Brain microvascular endothelial cell (primary cell): ENCODE measurements around the gene BAIAP2L1.
A peak's percentile ranks its signal among the peaks of the same experiment; 100 is the strongest.

ENCODE experiments used
- DNase-seq: peaks from one replicate; pipeline ENCODE4 v3.0.0-alpha.2; 2020
- H3K27ac ChIP-seq: fragments of 250-450 bp; sonication (Bioruptor Pico); 2 replicates; pipeline ENCODE4 v1.5.1; 2020; ENCODE audit warnings: mild to moderate bottlenecking, moderate library complexity
- H3K27me3 ChIP-seq: fragments of 250-450 bp; sonication (Bioruptor Pico); replicated peaks from 2 replicates; pipeline ENCODE4 v1.5.1; 2020; ENCODE audit warnings: mild to moderate bottlenecking
- H3K36me3 ChIP-seq: fragments of 250-450 bp; sonication (Bioruptor Pico); replicated peaks from 2 replicates; pipeline ENCODE4 v1.5.1; 2020; ENCODE audit warnings: mild to moderate bottlenecking
- H3K4me3 ChIP-seq: 2 replicates; pipeline ENCODE4 v1.5.1; 2011; ENCODE audit warnings: low read depth, mild to moderate bottlenecking, control low read depth, low read length, moderate library complexity
- CTCF ChIP-seq: IDR thresholded peaks from 2 replicates; pipeline ENCODE4 v1.5.1; 2011; ENCODE audit warnings: low read depth, mild to moderate bottlenecking, moderate library complexity, low read length, control low read depth, inconsistent platforms; ENCODE audit errors: missing control alignments
- in situ Hi-C: cut with HindIII; loops from 2 replicates; pipeline ENCODE4 v1.10.0; 2017; ENCODE audit warnings: low sequenced_read_pairs, low pct_ligation_motif_present

Gene BAIAP2L1

DNA sequence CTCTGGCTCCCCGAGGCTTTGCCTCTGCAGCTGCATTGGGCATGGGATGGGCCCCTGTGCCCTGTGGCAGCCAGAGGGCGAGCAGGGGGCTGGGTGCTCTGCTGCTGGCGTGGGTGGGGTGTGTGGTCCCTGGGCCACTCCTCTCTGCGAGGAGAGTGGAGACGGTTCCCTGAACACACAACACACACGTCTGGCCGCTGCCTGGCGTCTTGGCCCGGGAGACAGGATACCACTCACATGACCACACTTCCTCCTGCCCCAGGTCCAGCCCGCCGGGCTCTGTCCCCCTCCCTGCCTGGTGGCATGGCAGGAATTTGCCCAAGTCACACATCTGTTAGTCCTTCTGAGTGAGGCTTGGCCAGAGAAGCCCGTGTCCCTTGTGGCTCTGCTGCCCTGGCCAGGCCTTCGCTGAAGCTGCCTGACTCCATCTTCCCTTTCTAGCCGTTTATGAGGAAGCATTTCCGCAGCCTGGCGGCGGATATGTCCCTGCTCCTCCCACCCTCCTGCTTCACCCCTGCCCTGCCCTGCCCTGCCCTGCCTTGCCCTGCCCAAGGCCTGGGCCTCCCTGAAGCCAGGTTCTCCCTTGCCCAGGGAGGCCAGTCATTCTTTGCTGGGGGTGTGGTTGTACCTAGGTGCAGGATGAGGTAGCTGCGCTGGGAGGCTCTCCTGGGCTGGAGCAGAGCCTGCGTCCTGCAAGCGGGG is 116.4 kb downstream of the BAIAP2L1 start:
- Histone ChIP-seq H3K27me3 (no peaks in the 10 kb centered on the region), H3K27ac (peak overlapping the region; percentile 40), H3K36me3 (peaks cover 29% of the 10 kb centered on the region), H3K4me3 (peak overlapping the region; percentile 91)
- no peak for TF ChIP-seq CTCF
- peak; percentile 48 for DNase-seq
- in situ Hi-C loops, result loop anchor here (25.0 kb wide), 1 partner anchor 578 kb away; the partner anchor contains the start of gene TMEM130

GRCh38 chr7:98283887-98284222 is 117.0 kb downstream of the BAIAP2L1 start:
- in situ Hi-C loops, result loop anchor here (25.0 kb wide), 1 partner anchor 578 kb away; the partner anchor contains the start of gene TMEM130
- DNase-seq, result no peak
- H3K27me3 ChIP-seq, result no peaks in the 10 kb centered on the region
- peak overlapping the region; percentile 91 for H3K4me3 ChIP-seq
- no peak for TF ChIP-seq CTCF
- H3K27ac ChIP-seq, result peak overlapping the region; percentile 40
- peaks cover 25% of the 10 kb centered on the region for H3K36me3 ChIP-seq

DNA sequence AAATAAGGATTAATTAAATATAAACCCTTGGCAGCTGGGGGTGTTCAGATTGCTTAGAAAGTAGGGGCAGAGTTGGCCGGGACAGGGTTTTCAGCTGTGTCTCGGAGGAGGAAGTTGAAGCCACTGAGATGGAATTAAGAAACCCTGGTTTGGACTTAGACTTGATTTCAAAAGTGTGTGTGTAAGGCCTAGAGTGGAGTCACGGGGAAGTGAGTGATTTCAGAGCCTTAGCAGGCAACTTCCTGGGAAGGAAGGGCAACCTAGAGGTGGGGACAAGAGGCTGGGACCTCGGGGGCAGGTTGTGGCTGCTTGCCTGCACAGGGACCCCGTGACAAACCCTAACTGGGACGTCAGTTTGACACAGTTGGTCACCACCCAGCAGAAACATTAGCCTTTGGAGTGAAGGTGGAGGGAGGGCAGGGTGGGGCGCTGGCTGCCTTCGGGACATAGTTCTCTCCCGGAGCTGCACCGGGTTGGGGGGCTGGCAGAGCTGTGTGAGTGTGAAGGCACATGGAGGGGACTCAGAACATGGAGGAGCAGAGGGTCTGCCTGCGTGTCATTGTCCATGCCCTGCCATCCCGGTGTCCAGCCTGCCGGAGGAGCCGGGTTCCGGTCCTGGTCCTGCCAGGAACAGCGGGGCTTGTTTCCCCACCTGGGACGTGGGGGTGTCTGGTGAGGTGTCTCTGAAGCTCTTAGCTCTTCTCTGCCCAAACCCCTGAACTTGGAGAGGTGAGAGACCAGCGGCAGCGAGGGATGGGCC is 117.6 kb downstream of the BAIAP2L1 start:
- H3K36me3 ChIP-seq, result peaks cover 20% of the 10 kb centered on the region
- DNase-seq, result peak; percentile 27
- peak overlapping the region; percentile 40 for H3K27ac ChIP-seq
- in situ Hi-C loops, result loop anchor here (25.0 kb wide), 1 partner anchor 579 kb away; the partner anchor contains the start of gene TMEM130
- H3K4me3 ChIP-seq, result peak overlapping the region; percentile 91
- no peaks in the 10 kb centered on the region for H3K27me3 ChIP-seq
- TF ChIP-seq CTCF, result no peak

DNA sequence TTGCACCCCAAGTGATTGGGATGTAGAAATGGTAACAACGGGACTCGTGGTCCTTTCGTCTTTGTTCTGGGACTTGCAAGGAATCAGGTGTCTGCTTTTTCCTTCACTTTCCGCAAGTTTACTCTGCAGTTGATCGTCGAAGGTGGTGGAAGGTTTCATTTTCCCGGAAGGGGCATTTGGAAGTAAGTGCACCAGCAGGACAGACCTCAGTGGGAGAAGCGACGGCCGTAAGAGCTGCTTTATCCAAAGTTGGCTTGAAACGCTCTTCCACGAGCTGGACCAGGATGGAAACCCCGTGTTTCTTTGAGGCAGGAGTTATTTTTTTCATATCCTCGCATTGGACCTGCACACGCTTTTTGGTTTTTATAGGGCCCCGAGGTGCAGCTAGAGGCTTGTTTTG is 118.2 kb downstream of the BAIAP2L1 start:
- Histone ChIP-seq H3K27ac (peak overlapping the region; percentile 85), H3K36me3 (peaks cover 18% of the 10 kb centered on the region), H3K27me3 (no peaks in the 10 kb centered on the region), H3K4me3 (peak overlapping the region; percentile 91)
- TF ChIP-seq CTCF, result no peak
- no peak for DNase-seq
- in situ Hi-C loops, result loop anchor here (25.0 kb wide), 1 partner anchor 580 kb away; the partner anchor contains the start of gene TMEM130

GRCh38 chr7:98281757-98282606 is 118.9 kb downstream of the BAIAP2L1 start:
- no peak for TF ChIP-seq CTCF
- H3K36me3 ChIP-seq, result peaks cover 13% of the 10 kb centered on the region
- DNase-seq, result no peak

More at GRCh38 chr7:98281757-98282606, 118.9 kb downstream of the BAIAP2L1 start:
- Histone ChIP-seq H3K27me3 (no peaks in the 10 kb centered on the region), H3K27ac (peak overlapping the region; percentile 85), H3K4me3 (peak overlapping the region; percentile 91)
- in situ Hi-C loops, result loop anchor here (25.0 kb wide), 1 partner anchor 580 kb away; the partner anchor contains the start of gene TMEM130
